CD14-positive monocyte (primary cell): ENCODE results near the gene HRH2. TPM values are rescaled to one million over a fixed set of nuclear protein-coding genes. Genes with fewer than 3 reads are reported as not detected.
A peak's percentile ranks its signal among the peaks of the same experiment; 100 is the strongest.

Experiments
- DNase-seq, 3 donors: peaks; one replicate each; pipeline ENCODE4 v3.0.0-alpha.2; 2011 to 2022
- H2AFZ ChIP-seq: 2 replicates; pipeline ENCODE4 v1.6.0; 2012; ENCODE audit warnings: mild to moderate bottlenecking, low read depth, low read length, inconsistent platforms; ENCODE audit not compliant: insufficient read depth, poor library complexity, severe bottlenecking
- H3K27ac ChIP-seq, 2 donors: 1 replicate in 1 of 2; 2 replicates in 1 of 2; pipeline ENCODE4 v1.5.1; 2012 to 2013; ENCODE audit warnings: low read length in 2 of 2, control low read depth in 1 of 2, inconsistent platforms in 1 of 2, low read depth in 1 of 2, mild to moderate bottlenecking in 1 of 2
- H3K27me3 ChIP-seq, 2 donors: one replicate each; pipeline versions ENCODE4 v1.6.0 to v1.6.1; 2011 to 2013; ENCODE audit warnings: low read length in 2 of 2; ENCODE audit not compliant: control insufficient read depth in 2 of 2, insufficient read depth in 2 of 2
- H3K36me3 ChIP-seq, 2 donors: replicated peaks in 1 of 2; 1 replicate in 1 of 2; 2 replicates in 1 of 2; pipeline versions ENCODE4 v1.5.1 to v1.6.1; 2012 to 2013; ENCODE audit warnings: low read length in 2 of 2, control low read depth in 1 of 2, inconsistent platforms in 1 of 2, mild to moderate bottlenecking in 1 of 2; ENCODE audit not compliant: insufficient read depth in 2 of 2, control insufficient read depth in 1 of 2
- H3K4me1 ChIP-seq, 2 donors: 1 replicate in 1 of 2; 2 replicates in 1 of 2; pipeline versions ENCODE4 v1.5.1 to v1.6.1; 2012 to 2013; ENCODE audit warnings: low read length in 2 of 2, control low read depth in 1 of 2, inconsistent platforms in 1 of 2, mild to moderate bottlenecking in 1 of 2, moderate library complexity in 1 of 2; ENCODE audit not compliant: insufficient read depth in 2 of 2, control insufficient read depth in 1 of 2
- H3K4me2 ChIP-seq: replicated peaks from 2 replicates; pipeline ENCODE3; 2012; ENCODE audit warnings: low read length, moderate library complexity, mild to moderate bottlenecking; ENCODE audit not compliant: poor library complexity, severe bottlenecking; ENCODE audit errors: extremely low read depth
- H3K4me3 ChIP-seq, 3 experiments: fragments of 200-600 bp in 1 of 3; sonication (generic) in 1 of 3; replicated peaks in 1 of 3; 1 replicate in 2 of 3; 2 replicates in 1 of 3; pipeline ENCODE4 v1.5.1; 2011 to 2013; ENCODE audit warnings: low read length in 3 of 3, mild to moderate bottlenecking in 3 of 3, control low read depth in 2 of 3, low read depth in 2 of 3, inconsistent platforms in 1 of 3, moderate library complexity in 1 of 3
- H3K79me2 ChIP-seq: 2 replicates; pipeline ENCODE4 v1.6.0; 2012; ENCODE audit warnings: mild to moderate bottlenecking, control low read depth, inconsistent platforms, low read length, moderate library complexity; ENCODE audit not compliant: insufficient read depth
- H3K9ac ChIP-seq: 2 replicates; pipeline ENCODE4 v1.6.0; 2017; ENCODE audit warnings: low read length, mild to moderate bottlenecking; ENCODE audit not compliant: insufficient read depth, poor library complexity, severe bottlenecking
- H3K9me3 ChIP-seq, 2 donors: replicated peaks in 1 of 2; 1 replicate in 1 of 2; 2 replicates in 1 of 2; pipeline versions ENCODE4 v1.5.1 to v1.6.1; 2012 to 2013; ENCODE audit warnings: low read length in 2 of 2, control low read depth in 1 of 2; ENCODE audit not compliant: control insufficient read depth in 1 of 2, insufficient read depth in 1 of 2
- H4K20me1 ChIP-seq: 2 replicates; pipeline ENCODE4 v1.6.0; 2012; ENCODE audit warnings: mild to moderate bottlenecking, low read length, control low read depth, moderate library complexity; ENCODE audit not compliant: insufficient read depth
- H3K27ac Mint-ChIP-seq, 7 donors: one replicate each; pipeline ENCODE4 v1.8.0; 2020; ENCODE audit warnings: mild to moderate bottlenecking in 7 of 7, mixed read lengths in 7 of 7, moderate library complexity in 6 of 7, inconsistent platforms in 2 of 7
- H3K27me3 Mint-ChIP-seq, 3 donors: one replicate each; pipeline ENCODE4 v1.8.0; 2021 to 2022; ENCODE audit warnings: low read depth in 3 of 3, mild to moderate bottlenecking in 3 of 3, mixed read lengths in 3 of 3, moderate library complexity in 3 of 3, inconsistent platforms in 1 of 3
- H3K36me3 Mint-ChIP-seq, 2 donors: one replicate each; pipeline ENCODE4 v1.8.0; 2020; ENCODE audit warnings: mixed read lengths in 2 of 2, inconsistent platforms in 1 of 2, mild to moderate bottlenecking in 1 of 2
- H3K4me1 Mint-ChIP-seq: one replicate; pipeline ENCODE4 v1.8.0; 2020; ENCODE audit warnings: mild to moderate bottlenecking, mixed read lengths
- H3K4me3 Mint-ChIP-seq, 2 donors: one replicate each; pipeline ENCODE4 v1.8.0; 2020; ENCODE audit warnings: mild to moderate bottlenecking in 2 of 2, mixed read lengths in 2 of 2, moderate library complexity in 1 of 2
- H3K9me3 Mint-ChIP-seq, 7 donors: one replicate each; pipeline ENCODE4 v1.8.0; 2020 to 2022; ENCODE audit warnings: mixed read lengths in 7 of 7, mild to moderate bottlenecking in 6 of 7, moderate library complexity in 6 of 7, inconsistent platforms in 2 of 7
- WGBS: methylation state at CpG from one replicate; pipeline ENCODE4 v1.1.5; 2013; ENCODE audit warnings: missing lambda C conversion rate; ENCODE audit not compliant: insufficient coverage; 5-methylcytosine and 5-hydroxymethylcytosine counted together
- intact Hi-C, 2 donors: fragments of 100-400 bp; cut with micrococcal nuclease; formaldehyde crosslinking; loops; one replicate each; pipeline versions ENCODE4 v1.15.0 to v1.15.1; 2023
- polyA plus RNA-seq, 3 donors: library from polyadenylated mRNA; depleted of rRNA in 1 of 3; unstranded in 2 of 3; stranded (reverse) in 1 of 3; fragments of 300-500 nt in 2 of 3; fragments of >200 nt in 1 of 3; fragmentation: Illumina TruSeq in 2 of 3; gene quantifications; 1 replicate in 2 of 3; 2 replicates in 1 of 3; pipeline ENCODE4 v1.2.3, GENCODE V29; 2012 to 2021
- TF ChIP-seq, protein P1 (sequence below): fragments of 200-600 bp; IDR thresholded peaks from one replicate; pipeline ENCODE4 v1.8.0; 2022; ENCODE audit warnings: antibody characterized with exemption, mild to moderate bottlenecking

HRH2 gene
- polyA plus RNA-seq, 3 donors: 10.6 to 71.7 (median 25.5) TPM

DNA sequence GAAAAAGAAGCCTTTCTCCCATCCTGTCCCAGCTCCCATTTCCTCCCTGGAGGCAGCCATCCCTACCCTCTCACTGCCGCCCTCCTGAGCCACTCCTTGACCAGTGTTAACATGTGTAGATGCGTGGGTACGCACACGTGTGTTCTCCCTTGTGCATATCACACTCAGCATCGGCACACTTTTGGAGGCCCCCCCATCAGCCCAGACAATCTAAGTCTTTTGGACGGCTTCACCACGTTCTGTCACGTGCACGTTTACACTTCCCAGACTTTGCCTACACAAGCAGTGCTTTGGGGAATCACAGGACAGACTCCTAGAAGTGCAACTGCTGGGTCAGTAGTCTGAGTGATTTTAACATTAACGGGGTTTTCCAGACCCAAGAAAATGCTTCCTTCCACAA lies 18.0 kb downstream of the HRH2 start:
- Histone ChIP-seq H3K79me2 (peaks cover 100% of the 10 kb centered on the region), H3K9ac (no peak overlapping the region), H3K36me3 (peaks cover 6 to 11% of the 10 kb centered on the region in 2 donors), H3K27me3 (no peaks in the 10 kb centered on the region), H4K20me1 (peaks cover 78% of the 10 kb centered on the region), H2AFZ (no peak overlapping the region), H3K27ac (peak overlapping the region; percentile 47 to 76), H3K4me2 (no peak overlapping the region), H3K9me3 (no peaks in the 10 kb centered on the region), H3K4me1 (peaks cover 99% of the 10 kb centered on the region in 2 donors), H3K4me3 (no peak overlapping the region)
- H3K4me3 Mint-ChIP-seq: no peak overlapping the region
- H3K27ac Mint-ChIP-seq: peak overlapping the region; percentile 76 to 97 (median 91)
- intact Hi-C loops: no loop called here
- H3K9me3 Mint-ChIP-seq: peaks cover 0 to 2% (median 0%) of the 10 kb centered on the region in 7 donors
- peaks cover 28 to 51% of the 10 kb centered on the region in 2 donors for H3K36me3 Mint-ChIP-seq
- WGBS: 96% methylated on average over 5 of the region's 10 CpGs
- H3K27me3 Mint-ChIP-seq: peaks cover 0 to 1% (median 0%) of the 10 kb centered on the region in 3 donors
- TF ChIP-seq, protein P1, sequence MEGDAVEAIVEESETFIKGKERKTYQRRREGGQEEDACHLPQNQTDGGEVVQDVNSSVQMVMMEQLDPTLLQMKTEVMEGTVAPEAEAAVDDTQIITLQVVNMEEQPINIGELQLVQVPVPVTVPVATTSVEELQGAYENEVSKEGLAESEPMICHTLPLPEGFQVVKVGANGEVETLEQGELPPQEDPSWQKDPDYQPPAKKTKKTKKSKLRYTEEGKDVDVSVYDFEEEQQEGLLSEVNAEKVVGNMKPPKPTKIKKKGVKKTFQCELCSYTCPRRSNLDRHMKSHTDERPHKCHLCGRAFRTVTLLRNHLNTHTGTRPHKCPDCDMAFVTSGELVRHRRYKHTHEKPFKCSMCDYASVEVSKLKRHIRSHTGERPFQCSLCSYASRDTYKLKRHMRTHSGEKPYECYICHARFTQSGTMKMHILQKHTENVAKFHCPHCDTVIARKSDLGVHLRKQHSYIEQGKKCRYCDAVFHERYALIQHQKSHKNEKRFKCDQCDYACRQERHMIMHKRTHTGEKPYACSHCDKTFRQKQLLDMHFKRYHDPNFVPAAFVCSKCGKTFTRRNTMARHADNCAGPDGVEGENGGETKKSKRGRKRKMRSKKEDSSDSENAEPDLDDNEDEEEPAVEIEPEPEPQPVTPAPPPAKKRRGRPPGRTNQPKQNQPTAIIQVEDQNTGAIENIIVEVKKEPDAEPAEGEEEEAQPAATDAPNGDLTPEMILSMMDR: no peak
- peaks cover 100% of the 10 kb centered on the region for H3K4me1 Mint-ChIP-seq
- no peak for DNase-seq

DNA sequence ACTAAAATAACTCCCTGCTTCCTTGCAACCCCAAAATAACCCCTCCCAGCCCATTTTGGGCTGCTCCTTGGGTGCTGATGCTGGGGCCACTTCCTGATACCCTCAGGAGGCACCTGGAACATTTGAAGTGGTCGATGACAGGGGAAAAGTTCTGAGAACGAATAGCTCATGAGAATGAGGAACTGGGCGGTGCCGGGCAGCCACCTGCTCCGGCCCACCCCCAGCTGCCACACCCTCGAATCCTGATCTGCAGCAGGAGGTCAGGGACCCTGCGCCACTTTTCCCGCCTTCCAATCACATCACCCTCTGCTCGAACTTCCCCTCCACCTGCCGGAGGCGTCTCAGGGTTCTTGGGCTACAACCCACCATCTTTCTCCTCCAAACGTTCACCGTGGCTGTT lies 19.7 kb downstream of the HRH2 start:
- Histone ChIP-seq H3K9me3 (no peaks in the 10 kb centered on the region), H3K4me3 (peak overlapping the region in 1 of 3 experiments; percentile 27), H3K9ac (no peak overlapping the region), H4K20me1 (peaks cover 89% of the 10 kb centered on the region), H2AFZ (no peak overlapping the region), H3K4me1 (peaks cover 87 to 90% of the 10 kb centered on the region in 2 donors), H3K27me3 (no peaks in the 10 kb centered on the region), H3K36me3 (peaks cover 13 to 25% of the 10 kb centered on the region in 2 donors), H3K4me2 (peak overlapping the region; percentile 37), H3K79me2 (peaks cover 100% of the 10 kb centered on the region), H3K27ac (peak overlapping the region; percentile 2 to 92)
- Mint-ChIP-seq H3K4me3 (peak overlapping the region; percentile 34 to 74), H3K27ac (peak overlapping the region; percentile 42 to 84 (median 72)), H3K4me1 (peaks cover 94% of the 10 kb centered on the region), H3K27me3 (peaks cover 0 to 1% (median 0%) of the 10 kb centered on the region in 3 donors), H3K36me3 (peaks cover 32 to 51% of the 10 kb centered on the region in 2 donors), H3K9me3 (peaks cover 0 to 2% (median 0%) of the 10 kb centered on the region in 7 donors)
- TF ChIP-seq, protein P1: no peak
- no peak for DNase-seq
- WGBS: 34% methylated on average over 12 of the region's 13 CpGs
- intact Hi-C loops: no loop called here
